Loucy (cell line): ENCODE data around the gene OBP2A.

Experiments
- H2AFZ ChIP-seq: fragments of 200-600 bp; sonication (generic); 2 replicates; pipeline ENCODE4 v1.6.0; 2016; ENCODE audit warnings: antibody characterized with exemption, mild to moderate bottlenecking, low read length, moderate library complexity
- H3F3A ChIP-seq: fragments of 200-600 bp; 2 replicates; pipeline ENCODE4 v1.6.0; 2016; ENCODE audit warnings: antibody characterized with exemption, low read depth, mild to moderate bottlenecking
- H3K27me3 ChIP-seq: fragments of 200-600 bp; sonication (generic); 2 replicates; pipeline ENCODE4 v1.6.1; 2014; ENCODE audit warnings: low read length, mild to moderate bottlenecking; ENCODE audit not compliant: insufficient read depth, poor library complexity, severe bottlenecking
- H3K36me3 ChIP-seq: fragments of 200-600 bp; sonication (generic); 2 replicates; pipeline ENCODE4 v1.6.1; 2016; ENCODE audit warnings: low read length; ENCODE audit not compliant: insufficient read depth
- H3K4me1 ChIP-seq: fragments of 200-600 bp; sonication (generic); 2 replicates; pipeline ENCODE4 v1.5.1; 2014; ENCODE audit warnings: low read length, mild to moderate bottlenecking; ENCODE audit not compliant: insufficient read depth, poor library complexity, severe bottlenecking
- H3K4me2 ChIP-seq: fragments of 200-600 bp; sonication (generic); 2 replicates; pipeline ENCODE4 v1.6.0; 2014; ENCODE audit warnings: antibody characterized with exemption, low read length, low read depth, mild to moderate bottlenecking; ENCODE audit not compliant: poor library complexity, severe bottlenecking
- H3K4me3 ChIP-seq: fragments of 200-600 bp; sonication (generic); 2 replicates; pipeline ENCODE4 v1.5.1; 2014; ENCODE audit warnings: low read length, mild to moderate bottlenecking, mixed read lengths; ENCODE audit not compliant: poor library complexity, severe bottlenecking
- H3K79me2 ChIP-seq: fragments of 200-600 bp; sonication (generic); 2 replicates; pipeline ENCODE4 v1.6.1; 2014; ENCODE audit warnings: low read length; ENCODE audit not compliant: insufficient read depth
- H3K9ac ChIP-seq: fragments of 200-600 bp; sonication (generic); 2 replicates; pipeline ENCODE4 v1.6.0; 2014; ENCODE audit warnings: mild to moderate bottlenecking, low read depth, low read length, moderate library complexity; ENCODE audit not compliant: poor library complexity, severe bottlenecking
- H3K9me2 ChIP-seq: fragments of 200-600 bp; sonication (generic); replicated peaks from 2 replicates; pipeline ENCODE4 v1.6.1; 2016; ENCODE audit warnings: low read depth, low read length, mixed read lengths
- H3K9me3 ChIP-seq: fragments of 200-600 bp; sonication (generic); 2 replicates; pipeline ENCODE4 v1.6.1; 2014; ENCODE audit warnings: mild to moderate bottlenecking, antibody characterized with exemption, low read length, low read depth; ENCODE audit not compliant: insufficient read depth
- H4K20me1 ChIP-seq: fragments of 200-600 bp; sonication (generic); 2 replicates; pipeline ENCODE4 v1.6.0; 2014; ENCODE audit warnings: antibody characterized with exemption, low read length, mild to moderate bottlenecking; ENCODE audit not compliant: insufficient read depth, poor library complexity, severe bottlenecking
- CTCF ChIP-seq: fragments of 200-600 bp; sonication (generic); conservative IDR thresholded peaks from 2 replicates; pipeline ENCODE4 v1.5.1; 2014; ENCODE audit warnings: mild to moderate bottlenecking, antibody characterized with exemption, low read length
- EZH2phosphoT487 ChIP-seq: fragments of 200-600 bp; IDR thresholded peaks from 2 replicates; pipeline ENCODE4 v1.6.1; 2018; ENCODE audit warnings: antibody characterized with exemption, mild to moderate bottlenecking, moderate library complexity, borderline replicate concordance

Gene OBP2A

GRCh38 chr9:135552698-135553171, 6.8 kb downstream of the OBP2A start:
- Histone ChIP-seq H2AFZ (no peak overlapping the region), H3K9me2 (no peaks in the 10 kb centered on the region), H3K4me3 (no peak overlapping the region), H3K79me2 (no peaks in the 10 kb centered on the region), H3K9me3 (peaks cover 13% of the 10 kb centered on the region; the same call in 1 of the 2 replicates), H3F3A (no peaks in the 10 kb centered on the region), H3K36me3 (no peaks in the 10 kb centered on the region), H4K20me1 (no peaks in the 10 kb centered on the region), H3K4me2 (no peak overlapping the region), H3K9ac (no peak overlapping the region), H3K4me1 (no peaks in the 10 kb centered on the region), H3K27me3 (no peaks in the 10 kb centered on the region)
- no peak for TF ChIP-seq CTCF
- no peak for TF ChIP-seq EZH2phosphoT487

- Histone ChIP-seq H3K9me3 (peaks cover 13% of the 10 kb centered on the region; the same call in 1 of the 2 replicates), H3F3A (no peaks in the 10 kb centered on the region), H3K79me2 (no peaks in the 10 kb centered on the region), H3K9me2 (no peaks in the 10 kb centered on the region), H3K4me1 (no peaks in the 10 kb centered on the region), H2AFZ (no peak overlapping the region), H3K9ac (no peak overlapping the region), H4K20me1 (no peaks in the 10 kb centered on the region), H3K4me2 (no peak overlapping the region), H3K4me3 (no peak overlapping the region), H3K27me3 (no peaks in the 10 kb centered on the region), H3K36me3 (no peaks in the 10 kb centered on the region)
- no peak for TF ChIP-seq EZH2phosphoT487
- TF ChIP-seq CTCF, result no peak
Observed at GRCh38 chr9:135554718-135555117, 8.8 kb downstream of the OBP2A start.

- H3K4me3 ChIP-seq, result no peak overlapping the region
- TF ChIP-seq CTCF, result no peak
- TF ChIP-seq EZH2phosphoT487, result no peak
- H3K79me2 ChIP-seq, result no peaks in the 10 kb centered on the region
Observed at GRCh38 chr9:135555203-135555602, 9.3 kb downstream of the OBP2A start.

More at GRCh38 chr9:135555203-135555602, 9.3 kb downstream of the OBP2A start:
- Histone ChIP-seq H3K9me2 (no peaks in the 10 kb centered on the region), H3K9me3 (peaks cover 13% of the 10 kb centered on the region; the same call in 1 of the 2 replicates), H3K36me3 (no peaks in the 10 kb centered on the region), H4K20me1 (no peaks in the 10 kb centered on the region), H3K9ac (no peak overlapping the region), H2AFZ (no peak overlapping the region), H3F3A (no peaks in the 10 kb centered on the region), H3K27me3 (no peaks in the 10 kb centered on the region), H3K4me2 (no peak overlapping the region), H3K4me1 (no peaks in the 10 kb centered on the region)
